IMR-90 (cell line): ENCODE results near the gene OR13F1. TPM values are rescaled to one million over a fixed set of nuclear protein-coding genes. Genes with fewer than 3 reads are reported as not detected.

Experiments used
- ATAC-seq: fragments of 200-7000 bp; cut with Tn5 transposase; 2 replicates; pipeline ENCODE4 v1.9.1; 2020; ENCODE audit warnings: low read depth, mild to moderate bottlenecking, moderate library complexity
- BruUV-seq: library from RNA; stranded (reverse); fragments of 400-500 nt; replicated peaks from 2 replicates; lab custom pipeline; 2021; lab: Mats Ljungman, UMichigan
- CTCF ChIA-PET: fragments of 300-600 bp; formaldehyde crosslinking; extraction: SDS; loops from one replicate; lab custom pipeline; 2021; ENCODE audit warnings: antibody characterized with exemption; lab: Yijun Ruan, JAX
- POLR2A ChIA-PET: fragments of 300-600 bp; sonication (Branson Sonifier 250); formaldehyde crosslinking; loops from one replicate; lab custom pipeline; 2022; ENCODE audit warnings: antibody characterized with exemption; ENCODE audit not compliant: unreplicated experiment; lab: Charles Lee
- DNase-seq: peaks from one replicate; pipeline ENCODE4 v3.0.0; 2013
- H2AFZ ChIP-seq: replicated peaks from 2 replicates; pipeline ENCODE3; 2013; ENCODE audit warnings: low read length, mild to moderate bottlenecking; ENCODE audit not compliant: poor library complexity
- H2AK5ac ChIP-seq: 2 replicates; pipeline ENCODE4 v1.6.1; 2013; ENCODE audit warnings: low read depth, low read length, inconsistent platforms
- H2AK9ac ChIP-seq: replicated peaks from 2 replicates; pipeline ENCODE3; 2013; ENCODE audit warnings: mild to moderate bottlenecking, low read depth, low read length, moderate library complexity; ENCODE audit not compliant: poor library complexity
- H2BK120ac ChIP-seq: 2 replicates; pipeline ENCODE4 v1.6.1; 2013; ENCODE audit warnings: low read depth, low read length, inconsistent platforms
- H2BK15ac ChIP-seq: 3 replicates; pipeline ENCODE4 v1.6.1; 2013; ENCODE audit warnings: low read depth, low read length, inconsistent platforms
- H2BK20ac ChIP-seq: 2 replicates; pipeline ENCODE4 v1.6.1; 2013; ENCODE audit warnings: low read depth, mild to moderate bottlenecking, inconsistent platforms, low read length, moderate library complexity
- H2BK5ac ChIP-seq: 2 replicates; pipeline ENCODE4 v1.6.1; 2013; ENCODE audit warnings: mild to moderate bottlenecking, low read depth, low read length, inconsistent platforms; ENCODE audit not compliant: poor library complexity, severe bottlenecking
- H3K14ac ChIP-seq: replicated peaks from 2 replicates; pipeline ENCODE4 v1.6.1; 2013; ENCODE audit warnings: low read depth, low read length, inconsistent platforms
- H3K18ac ChIP-seq: 2 replicates; pipeline ENCODE4 v1.6.1; 2013; ENCODE audit warnings: low read depth, low read length, control low read depth
- H3K23ac ChIP-seq: 2 replicates; pipeline ENCODE4 v1.6.1; 2013; ENCODE audit warnings: low read depth, low read length, inconsistent platforms
- H3K27ac ChIP-seq: 2 replicates; pipeline ENCODE4 v1.5.1; 2013; ENCODE audit warnings: mild to moderate bottlenecking, control low read depth, low read length; ENCODE audit not compliant: insufficient read depth
- H3K27me3 ChIP-seq: 2 replicates; pipeline ENCODE4 v1.6.1; 2013; ENCODE audit warnings: low read length; ENCODE audit not compliant: control insufficient read depth, insufficient read depth
- H3K36me3 ChIP-seq: 2 replicates; pipeline ENCODE4 v1.6.1; 2013; ENCODE audit warnings: low read length, mixed read lengths; ENCODE audit not compliant: control insufficient read depth, insufficient read depth
- H3K4ac ChIP-seq: 2 replicates; pipeline ENCODE4 v1.6.1; 2013; ENCODE audit warnings: low read depth, low read length, inconsistent platforms
- H3K4me1 ChIP-seq: 2 replicates; pipeline ENCODE4 v1.6.1; 2013; ENCODE audit warnings: low read length, mixed read lengths; ENCODE audit not compliant: control insufficient read depth, insufficient read depth
- H3K4me2 ChIP-seq: 2 replicates; pipeline ENCODE4 v1.6.1; 2013; ENCODE audit warnings: low read depth, mild to moderate bottlenecking, control low read depth, low read length, moderate library complexity
- H3K4me3 ChIP-seq: 2 replicates; pipeline ENCODE4 v1.5.1; 2013; ENCODE audit warnings: low read depth, mild to moderate bottlenecking, control low read depth, low read length, moderate library complexity; ENCODE audit not compliant: insufficient read depth
- H3K56ac ChIP-seq: 2 replicates; pipeline ENCODE4 v1.6.1; 2013; ENCODE audit warnings: low read length, inconsistent platforms; ENCODE audit not compliant: insufficient read depth; ENCODE audit errors: extremely low read depth
- H3K79me1 ChIP-seq, 2 experiments: 2 replicates each; pipeline ENCODE4 v1.6.1; 2013; ENCODE audit warnings: low read length in 2 of 2, inconsistent platforms in 1 of 2, low read depth in 1 of 2
- H3K9ac ChIP-seq: 2 replicates; pipeline ENCODE4 v1.6.1; 2013; ENCODE audit warnings: low read depth, low read length, control low read depth
- H3K9me1 ChIP-seq: 2 replicates; pipeline ENCODE4 v1.6.1; 2013; ENCODE audit warnings: low read length, inconsistent platforms; ENCODE audit not compliant: insufficient read depth
- H3K9me3 ChIP-seq: 2 replicates; pipeline ENCODE4 v1.6.1; 2013; ENCODE audit warnings: low read length; ENCODE audit not compliant: control insufficient read depth, insufficient read depth
- H4K20me1 ChIP-seq: 2 replicates; pipeline ENCODE4 v1.6.1; 2013; ENCODE audit warnings: low read length, inconsistent platforms; ENCODE audit not compliant: insufficient read depth
- H4K5ac ChIP-seq: 2 replicates; pipeline ENCODE4 v1.6.1; 2013; ENCODE audit warnings: mild to moderate bottlenecking, low read depth, low read length, control low read depth
- H4K8ac ChIP-seq, 2 experiments: 2 replicates each; pipeline ENCODE4 v1.6.1; 2013; ENCODE audit warnings: low read depth in 2 of 2, low read length in 2 of 2, control low read depth in 1 of 2, inconsistent platforms in 1 of 2
- H4K91ac ChIP-seq: 2 replicates; pipeline ENCODE4 v1.6.1; 2013; ENCODE audit warnings: low read depth, low read length, inconsistent platforms; ENCODE audit not compliant: insufficient read depth
- BHLHE40 ChIP-seq: fragments of 150-350 bp; IDR thresholded peaks from 2 replicates; pipeline ENCODE4 v1.6.1; 2016; ENCODE audit warnings: mild to moderate bottlenecking, low read depth, low read length
- CEBPB ChIP-seq: IDR thresholded peaks from 2 replicates; pipeline ENCODE4 v1.6.1; 2012; ENCODE audit warnings: low read depth, low read length, improper control_type of control experiment
- CHD1 ChIP-seq: IDR thresholded peaks from 2 replicates; pipeline ENCODE4 v1.6.1; 2012; ENCODE audit warnings: low read depth, low read length, improper control_type of control experiment
- MAFK ChIP-seq: IDR thresholded peaks from 2 replicates; pipeline ENCODE4 v1.6.1; 2012; ENCODE audit warnings: low read depth, low read length, improper control_type of control experiment
- MAZ ChIP-seq: IDR thresholded peaks from 2 replicates; pipeline ENCODE4 v1.6.1; 2012; ENCODE audit warnings: low read depth, mild to moderate bottlenecking, low read length, improper control_type of control experiment, moderate library complexity, borderline replicate concordance
- MXI1 ChIP-seq: IDR thresholded peaks from 2 replicates; pipeline ENCODE4 v1.6.1; 2012; ENCODE audit warnings: low read depth, mild to moderate bottlenecking, low read length, moderate library complexity, borderline replicate concordance
- POLR2A ChIP-seq: IDR thresholded peaks from 2 replicates; pipeline ENCODE4 v1.6.1; 2012; ENCODE audit warnings: mild to moderate bottlenecking, low read depth, low read length
- RAD21 ChIP-seq: IDR thresholded peaks from 2 replicates; pipeline ENCODE4 v1.6.1; 2012; ENCODE audit warnings: low read length, improper control_type of control experiment
- RCOR1 ChIP-seq: IDR thresholded peaks from 2 replicates; pipeline ENCODE4 v1.6.1; 2012; ENCODE audit warnings: mild to moderate bottlenecking, low read length, improper control_type of control experiment; ENCODE audit not compliant: insufficient replicate concordance
- RFX5 ChIP-seq: IDR thresholded peaks from 2 replicates; pipeline ENCODE4 v1.8.0; 2012; ENCODE audit warnings: low read depth, mild to moderate bottlenecking, low read length, moderate library complexity
- SMC3 ChIP-seq: fragments of 150-350 bp; IDR thresholded peaks from 2 replicates; pipeline ENCODE4 v1.6.1; 2016; ENCODE audit warnings: low read depth, mild to moderate bottlenecking, antibody characterized with exemption, low read length, moderate library complexity
- WGBS, 2 experiments: methylation state at CpG; one replicate each; pipeline versions ENCODE4 v1.1.5 to v1.1.7; 2013; ENCODE audit warnings: missing lambda C conversion rate in 2 of 2; ENCODE audit not compliant: insufficient read length in 1 of 2; ENCODE audit errors: extremely low coverage in 2 of 2; 5-methylcytosine and 5-hydroxymethylcytosine counted together
- dilution Hi-C: fragments of 300-500 bp; cut with HindIII; formaldehyde crosslinking; loops from one replicate; pipeline ENCODE4 v1.14.3; 2018; ENCODE audit warnings: low sequenced_read_pairs; ENCODE audit not compliant: unreplicated experiment
- in situ Hi-C: fragments of 300-500 bp; cut with MboI; formaldehyde crosslinking; loops from 3 replicates; pipeline ENCODE4 v1.14.3; 2019; ENCODE audit warnings: low sequenced_read_pairs, inconsistent platforms, mixed read lengths
- intact Hi-C: fragments of 100-400 bp; cut with micrococcal nuclease; formaldehyde crosslinking; loops from 2 replicates; pipeline ENCODE4 v1.10.0; 2022
- polyA plus RNA-seq, 3 experiments: library from polyadenylated mRNA; depleted of rRNA; stranded (reverse); fragments of >200 nt; gene quantifications; 2 replicates each; pipeline ENCODE4 v1.2.3, GENCODE V29; 2012; ENCODE audit warnings: low replicate concordance in 1 of 3
- total RNA-seq: library from RNA; depleted of rRNA; stranded (reverse); fragments of >200 nt; gene quantifications from 2 replicates; pipeline ENCODE4 v1.2.3, GENCODE V29; 2012

OR13F1 gene
- total and polyA plus RNA-seq, 2 of the 4 experiments (the other 2 are of a cell fraction): not detected

DNA sequence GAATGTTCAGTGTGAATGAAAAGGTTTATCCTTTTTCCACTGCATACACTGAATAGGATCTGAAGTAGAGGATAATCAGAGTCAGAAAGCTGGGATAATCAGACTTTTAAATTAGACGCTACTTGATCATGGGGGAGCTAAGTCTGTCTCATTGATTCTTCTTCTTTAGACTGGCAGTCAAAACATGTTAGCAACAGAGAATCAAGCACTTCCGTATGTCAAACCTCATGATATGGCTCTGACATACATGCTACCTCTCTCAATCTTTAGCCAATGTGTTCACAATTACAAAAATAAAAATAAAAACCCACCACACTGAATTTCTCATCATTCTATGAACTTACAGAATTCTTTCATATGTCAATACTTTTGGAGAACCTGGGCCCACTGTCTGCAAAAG is 19.0 kb upstream of the OR13F1 start:
- 50% methylated on average over 2 of the region's 2 CpGs; no CpG with 5 or more reads in 1 of the 2 experiments for WGBS, 2 experiments
- Histone ChIP-seq H2AK9ac (no peak overlapping the region), H2BK5ac (no peak overlapping the region), H3K9ac (no peak overlapping the region), H3K4me2 (no peak overlapping the region), H4K8ac (no peak overlapping the region), H2AK5ac (no peak overlapping the region), H3K4ac (no peak overlapping the region), H4K91ac (no peak overlapping the region), H3K9me1 (no peaks in the 10 kb centered on the region), H4K5ac (no peak overlapping the region), H3K14ac (no peak overlapping the region), H3K79me1 (no peaks in the 10 kb centered on the region), H3K9me3 (peaks cover 4% of the 10 kb centered on the region; the same call in 1 of the 2 replicates), H3K27ac (no peak overlapping the region), H3K23ac (no peak overlapping the region), H3K18ac (no peak overlapping the region), H3K36me3 (no peaks in the 10 kb centered on the region), H3K27me3 (no peaks in the 10 kb centered on the region), H2AFZ (no peak overlapping the region), H3K4me3 (no peak overlapping the region), H4K20me1 (no peaks in the 10 kb centered on the region), H3K56ac (no peak overlapping the region), H2BK20ac (no peak overlapping the region), H3K4me1 (no peaks in the 10 kb centered on the region), H2BK120ac (no peak overlapping the region), H2BK15ac (no peak overlapping the region)
- BruUV-seq: no TSS peak
- dilution Hi-C loops (no loop called here), in situ Hi-C loops (no loop called here), intact Hi-C loops (no loop called here)
- ChIA-PET POLR2A (no interaction called here), CTCF (no interaction called here)
- no peak for ATAC-seq
- DNase-seq: no peak
- TF ChIP-seq RCOR1 (no peak), MXI1 (no peak), SMC3 (no peak), CEBPB (no peak), RFX5 (no peak), RAD21 (no peak), POLR2A (no peak), CHD1 (no peak), MAFK (no peak), MAZ (no peak), BHLHE40 (no peak)
